Endothelial cell of umbilical vein (primary cell): ENCODE data around the gene SNX5. TPM values are rescaled to one million over a fixed set of nuclear protein-coding genes. Genes with fewer than 3 reads are reported as not detected.
A peak's percentile ranks its signal among the peaks of the same experiment; 100 is the strongest.

ENCODE experiments used
- BruUV-seq: library from RNA; stranded (reverse); fragments of 400-500 nt; replicated peaks from 2 replicates; lab custom pipeline; 2021; lab: Mats Ljungman, UMichigan
- CTCF ChIA-PET: fragments of 300-600, 350-600 bp; sonication (Branson Sonifier 250); formaldehyde crosslinking; loops from one replicate; lab custom pipeline; 2021; ENCODE audit warnings: antibody characterized with exemption, inconsistent platforms; lab: Charles Lee
- POLR2A ChIA-PET: fragments of 300-600, 350-600 bp; sonication (Branson Sonifier 250); formaldehyde crosslinking; loops from one replicate; lab custom pipeline; 2021; ENCODE audit warnings: antibody characterized with exemption, inconsistent platforms; lab: Charles Lee
- DNase-seq: peaks from one replicate; pipeline ENCODE4 v3.0.0-alpha.2; 2011; ENCODE audit warnings: low read depth, low spot score
- FAIRE-seq: peaks from 2 replicates; lab custom pipeline; 2011; peaks lifted over from hg19 to GRCh38; lab: Jason Lieb, UNC
- H2AFZ ChIP-seq: 2 replicates; pipeline ENCODE4 v1.6.0; 2012; ENCODE audit warnings: low read depth, low read length, control low read depth, inconsistent platforms
- H3K27ac ChIP-seq: 2 replicates; pipeline ENCODE4 v1.5.1; 2011; ENCODE audit warnings: low read depth, mild to moderate bottlenecking, control low read depth, low read length, moderate library complexity; ENCODE audit not compliant: insufficient read depth
- H3K27me3 ChIP-seq, 2 experiments: 2 replicates each; pipeline versions ENCODE4 v1.6.0 to v1.6.1; 2011; ENCODE audit warnings: low read length in 2 of 2, mixed read lengths in 1 of 2; ENCODE audit not compliant: control insufficient read depth in 2 of 2, insufficient read depth in 2 of 2
- H3K36me3 ChIP-seq, 2 experiments: 2 replicates in 1 of 2; 3 replicates in 1 of 2; pipeline ENCODE4 v1.5.1; 2011; ENCODE audit warnings: low read length in 2 of 2, mild to moderate bottlenecking in 1 of 2, moderate library complexity in 1 of 2; ENCODE audit not compliant: control insufficient read depth in 2 of 2, insufficient read depth in 2 of 2; ENCODE audit errors: extremely low read depth in 1 of 2
- H3K4me1 ChIP-seq: 3 replicates; pipeline ENCODE4 v1.5.1; 2011; ENCODE audit warnings: mild to moderate bottlenecking, low read length; ENCODE audit not compliant: control insufficient read depth, insufficient read depth; ENCODE audit errors: extremely low read depth
- H3K4me2 ChIP-seq: 2 replicates; pipeline ENCODE4 v1.6.1; 2011; ENCODE audit warnings: low read length, control low read depth, mixed read lengths; ENCODE audit not compliant: insufficient read depth
- H3K4me3 ChIP-seq, 3 experiments: fragments of 200-600 bp in 1 of 3; sonication (generic), shearing (Covaris generic) in 1 of 3; replicated peaks in 1 of 3; 2 replicates each; pipeline ENCODE4 v1.5.1; 2011 to 2016; ENCODE audit warnings: control low read depth in 3 of 3, low read length in 3 of 3, mild to moderate bottlenecking in 2 of 3, inconsistent platforms in 1 of 3, low read depth in 1 of 3, moderate library complexity in 1 of 3; ENCODE audit not compliant: insufficient read depth in 1 of 3
- H3K79me2 ChIP-seq: 2 replicates; pipeline ENCODE4 v1.6.0; 2012; ENCODE audit warnings: low read length, inconsistent platforms; ENCODE audit not compliant: control insufficient read depth, insufficient read depth
- H3K9ac ChIP-seq: replicated peaks from 2 replicates; pipeline ENCODE3; 2011; ENCODE audit warnings: low read length, control low read depth; ENCODE audit not compliant: insufficient read depth; ENCODE audit errors: extremely low read depth
- H3K9me1 ChIP-seq: replicated peaks from 3 replicates; pipeline ENCODE4 v1.6.0; 2011; ENCODE audit warnings: mild to moderate bottlenecking, low read length; ENCODE audit not compliant: control insufficient read depth, insufficient read depth; ENCODE audit errors: extremely low read depth
- H3K9me3 ChIP-seq: replicated peaks from 2 replicates; pipeline ENCODE4 v1.5.1; 2012; ENCODE audit warnings: low read length, inconsistent platforms; ENCODE audit not compliant: control insufficient read depth, insufficient read depth
- H4K20me1 ChIP-seq: replicated peaks from 2 replicates; pipeline ENCODE3; 2011; ENCODE audit warnings: mild to moderate bottlenecking, low read length; ENCODE audit not compliant: control insufficient read depth, insufficient read depth; ENCODE audit errors: extremely low read depth
- CTCF ChIP-seq, 2 donors: IDR thresholded peaks; 1 replicate in 1 of 2; 2 replicates in 1 of 2; pipeline ENCODE4 v1.5.1; 2011; ENCODE audit warnings: low read length in 2 of 2, mild to moderate bottlenecking in 2 of 2, moderate library complexity in 2 of 2, control low read depth in 1 of 2, inconsistent platforms in 1 of 2, low read depth in 1 of 2; ENCODE audit not compliant: insufficient read depth in 1 of 2; ENCODE audit errors: extremely low read depth in 1 of 2
- FOS ChIP-seq: IDR thresholded peaks from 2 replicates; pipeline ENCODE4 v1.6.1; 2011; ENCODE audit warnings: mild to moderate bottlenecking, low read length, moderate library complexity, borderline replicate concordance; ENCODE audit not compliant: insufficient read depth
- GATA2 ChIP-seq: IDR thresholded peaks from 2 replicates; pipeline ENCODE4 v1.7.0; 2011; ENCODE audit warnings: low read depth, mild to moderate bottlenecking, moderate library complexity, mixed read lengths, low read length; ENCODE audit not compliant: insufficient read length, insufficient read depth
- JUN ChIP-seq: IDR thresholded peaks from 2 replicates; pipeline ENCODE4 v1.6.1; 2011; ENCODE audit warnings: borderline replicate concordance, low read depth; ENCODE audit not compliant: insufficient read length, insufficient read depth
- MAX ChIP-seq: IDR thresholded peaks from 2 replicates; pipeline ENCODE4 v1.6.1; 2011; ENCODE audit not compliant: insufficient read depth, insufficient read length
- MYC ChIP-seq: IDR thresholded peaks from one replicate; pipeline ENCODE4 v1.6.1; 2011; ENCODE audit warnings: mild to moderate bottlenecking, low read depth, low read length
- POLR2A ChIP-seq: IDR thresholded peaks from 2 replicates; pipeline ENCODE4 v1.6.1; 2012; ENCODE audit warnings: low read depth, mild to moderate bottlenecking, control low read depth, low read length
- POLR2AphosphoS5 ChIP-seq: IDR thresholded peaks from 2 replicates; pipeline ENCODE4 v1.6.1; 2012; ENCODE audit warnings: low read depth, mild to moderate bottlenecking, control low read depth, low read length, moderate library complexity; ENCODE audit not compliant: insufficient read depth
- dilution Hi-C: fragments of 300-500 bp; cut with MboI; formaldehyde crosslinking; loops from one replicate; pipeline ENCODE4 v1.15.0; 2019; ENCODE audit warnings: low sequenced_read_pairs; ENCODE audit not compliant: extremely low pct_ligation_motif_present
- intact Hi-C: fragments of 100-400 bp; cut with micrococcal nuclease; formaldehyde crosslinking; loops from one replicate; pipeline ENCODE4 v1.10.0; 2022
- polyA plus RNA-seq, 4 experiments: library from polyadenylated mRNA; depleted of rRNA in 3 of 4; stranded (reverse) in 3 of 4; unstranded in 1 of 4; fragments of >200 nt; gene quantifications; 2 replicates each; pipeline versions ENCODE4 v1.2.1 to v1.2.3, GENCODE V29; 2011 to 2012; ENCODE audit warnings: missing spikeins in 1 of 4
- total RNA-seq: library from RNA; stranded (reverse); gene quantifications from 2 replicates; pipeline ENCODE4 v1.2.3, GENCODE V29; 2021

The SNX5 gene
- total and polyA plus RNA-seq, 2 donors (not counting 3 experiments of a cell fraction or from before 2014, with no cell fraction given), result 76.2 to 121 TPM

- H3K36me3 ChIP-seq, result no peaks in the 10 kb centered on the region
- DNase-seq (no peak), FAIRE-seq (no peak)
- POLR2A ChIA-PET, result no interaction called here
- no peak overlapping the region for H3K9ac ChIP-seq
- no peaks in the 10 kb centered on the region for H3K27me3 ChIP-seq
- dilution Hi-C loops, result no loop called here
- H2AFZ ChIP-seq, result no peak overlapping the region
- peaks cover 72% of the 10 kb centered on the region for H3K4me1 ChIP-seq
- CTCF ChIA-PET, result interaction anchor here (0.7 to 1.9 kb wide), 4 partner anchors 26 to 308 kb away, joined by 3 to 5 read pairs (median 3); partner anchors contain the start of gene RRBP1
- H3K79me2 ChIP-seq, result peaks cover 100% of the 10 kb centered on the region
- H3K9me1 ChIP-seq, result no peaks in the 10 kb centered on the region
- H3K27ac ChIP-seq, result no peak overlapping the region
- peak; percentile 41 for TF ChIP-seq POLR2A
- no peak for TF ChIP-seq MAX
- BruUV-seq, result no TSS peak
- no peaks in the 10 kb centered on the region for H3K9me3 ChIP-seq
- H3K4me2 ChIP-seq, result peak overlapping the region; percentile 97
- H3K4me3 ChIP-seq, result no peak overlapping the region
- intact Hi-C loops, result loop anchor here (10.0 kb wide), 1 partner anchor 171 kb away; the partner anchor contains the start of genes KAT14 and PET117
- H4K20me1 ChIP-seq, result peaks cover 12% of the 10 kb centered on the region
Measured at GRCh38 chr20:17963114-17963897, 5.3 kb downstream of the SNX5 start.

- TF ChIP-seq POLR2A (no peak), MAX (no peak), POLR2AphosphoS5 (no peak), CTCF (IDR thresholded peaks at IDR 0.05; ENCODE audit: extremely low read depth in 1 of 2, insufficient read depth in 1 of 2, low read depth in 1 of 2, low read length in 2 of 2) (no peak), FOS (no peak), MYC (no peak), JUN (no peak), GATA2 (no peak)
- H3K27ac ChIP-seq, result no peak overlapping the region
- CTCF ChIA-PET, result interaction anchor here (1.5 kb wide), 1 partner anchor 35 kb away, joined by 5 read pairs; no protein-coding TSS in a partner anchor
- peaks cover 2% of the 10 kb centered on the region in 2 experiments for H3K36me3 ChIP-seq
- no peaks in the 10 kb centered on the region for H3K27me3 ChIP-seq
- H4K20me1 ChIP-seq, result peaks cover 8% of the 10 kb centered on the region
- POLR2A ChIA-PET, result no interaction called here
- H3K9ac ChIP-seq, result no peak overlapping the region
- dilution Hi-C loops (no loop called here), intact Hi-C loops (loop anchor here (10.0 kb wide), 1 partner anchor 173 kb away; the partner anchor contains the start of genes KAT14 and PET117)
- BruUV-seq, result no TSS peak
- H3K4me1 ChIP-seq, result peaks cover 76% of the 10 kb centered on the region
- no peak overlapping the region for H3K4me3 ChIP-seq
- H2AFZ ChIP-seq, result no peak overlapping the region
- H3K9me1 ChIP-seq, result no peaks in the 10 kb centered on the region
- no peak for FAIRE-seq
- DNase-seq, result no peak
- peak overlapping the region; percentile 5 for H3K4me2 ChIP-seq
- H3K79me2 ChIP-seq, result peaks cover 100% of the 10 kb centered on the region
- H3K9me3 ChIP-seq, result no peaks in the 10 kb centered on the region
Measured at GRCh38 chr20:17961587-17961940, 7.0 kb downstream of the SNX5 start.
